D341Med (cell line): ENCODE measurements around the gene WRAP73.

Experiments
- DNase-seq: peaks from one replicate; pipeline ENCODE4 v3.0.0; 2012; ENCODE audit warnings: low spot score

The WRAP73 gene, protein sequence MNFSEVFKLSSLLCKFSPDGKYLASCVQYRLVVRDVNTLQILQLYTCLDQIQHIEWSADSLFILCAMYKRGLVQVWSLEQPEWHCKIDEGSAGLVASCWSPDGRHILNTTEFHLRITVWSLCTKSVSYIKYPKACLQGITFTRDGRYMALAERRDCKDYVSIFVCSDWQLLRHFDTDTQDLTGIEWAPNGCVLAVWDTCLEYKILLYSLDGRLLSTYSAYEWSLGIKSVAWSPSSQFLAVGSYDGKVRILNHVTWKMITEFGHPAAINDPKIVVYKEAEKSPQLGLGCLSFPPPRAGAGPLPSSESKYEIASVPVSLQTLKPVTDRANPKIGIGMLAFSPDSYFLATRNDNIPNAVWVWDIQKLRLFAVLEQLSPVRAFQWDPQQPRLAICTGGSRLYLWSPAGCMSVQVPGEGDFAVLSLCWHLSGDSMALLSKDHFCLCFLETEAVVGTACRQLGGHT

GRCh38 chr1:3649342-3650247 is at the start of gene WRAP73:
Gene WRAP73 (minus strand): TSS chr1:3650103. CDS start chr1:3649999, 104 bp downstream.
- peak; percentile 94 for DNase-seq

DNA sequence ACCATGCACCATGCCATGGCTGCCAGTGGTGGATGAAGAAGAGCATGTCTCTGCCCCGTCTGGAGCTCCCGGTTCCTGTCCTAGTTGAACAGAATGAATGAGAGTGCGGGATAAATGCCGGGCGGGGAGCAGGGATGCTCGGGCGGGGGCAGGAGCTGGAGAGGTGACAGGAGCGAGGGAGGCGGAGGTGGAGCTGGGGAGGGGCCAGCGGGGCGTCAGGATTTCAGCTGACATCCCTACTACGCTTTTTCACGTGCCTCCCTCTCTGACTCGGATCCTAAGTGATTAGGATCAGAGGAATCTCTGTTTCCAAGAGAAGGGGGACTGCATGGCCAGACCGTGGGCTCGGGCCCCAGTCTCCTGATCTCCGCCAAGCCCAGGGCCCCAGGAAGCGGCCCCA is 49.7 kb upstream of the WRAP73 start:
- DNase-seq, result no peak

- DNase-seq, result no peak
These were observed 48.9 kb upstream of the WRAP73 start for GRCh38 chr1:3698660-3699408.

DNA sequence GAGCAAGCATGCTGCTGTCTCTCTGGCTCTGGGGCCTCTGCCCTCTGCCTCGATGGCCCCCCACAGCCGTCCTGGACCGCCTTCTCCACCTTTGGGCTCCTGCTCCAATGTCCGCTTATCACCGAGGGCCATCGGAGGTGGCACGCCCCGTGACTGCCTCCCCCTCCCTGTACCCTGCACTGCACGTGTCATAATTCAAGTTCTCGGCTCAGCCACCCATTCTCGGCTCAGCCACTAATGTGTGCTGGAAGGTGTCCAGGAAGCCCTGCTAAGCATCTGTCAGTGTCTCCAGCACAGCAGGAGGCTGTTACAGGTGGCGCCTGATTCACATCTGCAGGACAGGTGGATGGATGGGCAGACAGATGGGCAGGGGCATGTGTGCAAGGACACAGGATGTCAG is 47.9 kb upstream of the WRAP73 start:
- peak; percentile 82 for DNase-seq

GRCh38 chr1:3697104-3697503 is 47.2 kb upstream of the WRAP73 start:
- DNase-seq, result no peak

- no peak for DNase-seq
These were observed 46.8 kb upstream of the WRAP73 start for GRCh38 chr1:3696689-3697088.

DNA sequence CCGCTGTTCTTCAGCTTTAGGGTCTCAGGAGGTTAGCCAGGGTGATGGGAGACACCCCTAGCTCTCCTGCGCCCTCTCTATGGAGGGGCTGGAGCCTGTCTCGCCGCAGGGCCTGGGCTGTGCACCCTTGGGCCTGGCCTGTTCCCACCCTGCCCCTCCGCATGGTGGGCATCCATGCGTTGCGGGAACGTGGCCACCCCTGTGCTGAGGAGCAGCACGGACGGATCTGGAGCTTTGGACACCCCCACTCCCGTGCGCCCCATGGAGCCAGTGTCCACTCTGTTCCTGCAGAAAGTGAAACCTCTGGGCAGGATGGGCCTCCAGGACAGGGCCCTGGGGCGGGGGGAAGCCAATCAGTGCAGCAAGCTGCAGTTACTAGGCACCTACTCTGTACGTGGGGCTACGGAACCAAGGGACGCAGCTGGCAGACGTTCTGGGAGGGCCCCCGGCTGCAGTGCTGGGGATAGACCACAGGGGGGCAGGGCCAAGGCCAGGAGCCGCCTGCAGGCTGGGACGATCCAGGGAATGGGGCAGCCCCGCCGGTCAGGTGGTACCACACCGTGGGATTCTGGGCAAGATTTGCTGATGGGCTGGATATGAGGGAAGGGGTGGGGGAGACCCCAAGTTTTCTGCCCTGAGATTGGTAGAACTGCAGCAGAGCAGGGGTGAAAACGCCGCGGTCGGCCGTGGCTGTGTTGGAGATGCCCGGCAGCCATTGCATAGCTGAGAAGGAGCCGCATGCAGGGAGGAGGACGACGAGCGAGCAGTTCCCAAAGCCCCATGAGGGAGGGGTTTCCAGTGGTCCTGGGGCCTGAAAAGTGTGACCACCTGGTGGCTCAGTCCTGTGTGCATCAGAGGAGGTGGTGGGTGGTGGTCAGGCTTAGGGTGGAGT is 45.7 kb upstream of the WRAP73 start:
- peak; percentile 83 for DNase-seq

GRCh38 chr1:3693321-3693720 is 43.4 kb upstream of the WRAP73 start:
- no peak for DNase-seq

DNA sequence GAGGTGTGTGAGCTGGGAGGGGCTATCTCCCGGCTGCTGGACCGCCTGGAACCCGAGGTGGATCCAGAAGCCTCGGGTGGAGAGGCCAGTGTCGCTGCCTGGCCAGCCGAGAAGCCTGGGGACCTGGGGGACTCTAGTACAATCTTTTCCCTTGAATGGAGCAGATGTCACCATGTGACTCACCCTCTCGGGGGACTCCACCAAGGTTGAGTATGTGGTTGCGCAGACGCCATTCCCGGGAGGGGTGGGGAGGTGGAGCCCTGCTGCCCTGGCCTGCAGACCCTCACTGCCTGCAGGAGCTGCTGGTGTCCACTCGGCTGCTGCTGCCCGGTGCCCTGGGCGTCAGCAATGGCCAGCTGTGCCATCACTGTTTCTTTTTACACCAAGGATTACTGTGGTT is 42.7 kb upstream of the WRAP73 start:
- DNase-seq, result peak; percentile 56

- DNase-seq, result peak; percentile 83
These were observed 41.7 kb upstream of the WRAP73 start for GRCh38 chr1:3691421-3692204.

DNA sequence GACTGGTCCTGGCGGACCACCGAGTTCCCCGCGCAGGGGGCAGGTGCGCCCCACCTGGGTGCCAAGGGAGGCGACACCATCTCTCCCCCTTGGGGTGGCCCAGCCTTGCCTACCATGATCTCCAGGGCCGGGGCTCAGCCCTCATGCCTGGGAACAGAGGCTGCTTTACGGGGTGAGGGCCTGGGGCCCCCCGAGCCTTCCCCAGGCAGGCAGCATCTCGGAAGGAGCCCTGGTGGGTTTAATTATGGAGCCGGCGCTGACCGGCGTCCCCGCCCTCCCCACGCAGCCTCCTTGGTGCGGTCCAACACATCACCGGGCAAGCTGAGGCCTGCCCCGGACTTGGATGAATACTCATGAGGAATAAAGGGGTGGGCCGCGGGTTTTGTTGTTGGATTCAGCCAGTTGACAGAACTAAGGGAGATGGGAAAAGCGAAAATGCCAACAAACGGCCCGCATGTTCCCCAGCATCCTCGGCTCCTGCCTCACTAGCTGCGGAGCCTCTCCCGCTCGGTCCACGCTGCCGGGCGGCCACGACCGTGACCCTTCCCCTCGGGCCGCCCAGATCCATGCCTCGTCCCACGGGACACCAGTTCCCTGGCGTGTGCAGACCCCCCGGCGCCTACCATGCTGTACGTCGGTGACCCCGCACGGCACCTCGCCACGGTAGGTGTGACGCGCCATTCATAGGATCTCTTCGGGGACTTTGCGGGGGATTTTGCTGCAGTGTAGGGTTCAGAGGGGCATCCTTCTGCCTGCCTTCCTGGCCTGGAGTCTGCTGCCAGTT is 40.6 kb upstream of the WRAP73 start:
- no peak for DNase-seq

- no peak for DNase-seq
These were observed 39.3 kb upstream of the WRAP73 start for GRCh38 chr1:3689138-3689750.

DNA sequence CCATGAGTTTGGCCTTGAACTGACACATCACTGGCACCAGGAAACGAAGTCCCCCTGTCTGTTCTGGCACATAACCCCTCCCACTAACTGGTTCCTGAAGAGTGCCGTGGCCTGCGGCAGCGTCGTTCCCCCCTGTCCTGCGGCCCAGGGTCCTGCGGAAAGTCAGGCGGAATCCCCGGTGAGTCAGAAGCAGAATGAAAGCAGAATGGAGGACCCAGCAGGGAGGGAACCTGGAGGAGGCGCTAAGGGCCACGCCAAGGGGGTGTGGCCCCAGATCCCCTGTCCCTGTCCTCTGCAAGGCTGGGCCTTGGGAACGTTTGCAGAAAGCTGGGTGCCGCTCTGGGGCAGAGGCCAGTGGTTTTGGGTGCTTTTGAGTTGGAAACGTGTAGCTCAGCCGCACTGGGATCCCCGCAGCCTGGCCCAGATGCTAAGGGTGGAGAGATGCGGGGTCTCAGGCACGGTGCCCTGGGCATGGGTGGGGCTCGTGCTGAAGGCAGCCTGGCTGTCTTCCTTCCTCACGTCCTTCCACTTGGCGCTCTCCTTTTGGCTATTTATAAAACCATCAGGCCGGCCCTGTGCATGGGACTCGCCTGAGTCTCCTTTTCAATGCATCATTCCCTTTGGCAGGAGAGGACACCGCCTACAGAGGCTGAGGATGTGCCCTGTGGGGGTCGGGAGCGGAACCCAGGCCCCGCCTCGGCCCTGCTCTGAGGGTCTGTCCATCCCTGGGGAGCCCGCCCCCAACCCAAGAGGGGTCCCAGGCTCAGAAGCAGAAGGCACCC is 38.6 kb upstream of the WRAP73 start:
- DNase-seq, result no peak

GRCh38 chr1:3687504-3687903 is 37.6 kb upstream of the WRAP73 start:
- no peak for DNase-seq

DNA sequence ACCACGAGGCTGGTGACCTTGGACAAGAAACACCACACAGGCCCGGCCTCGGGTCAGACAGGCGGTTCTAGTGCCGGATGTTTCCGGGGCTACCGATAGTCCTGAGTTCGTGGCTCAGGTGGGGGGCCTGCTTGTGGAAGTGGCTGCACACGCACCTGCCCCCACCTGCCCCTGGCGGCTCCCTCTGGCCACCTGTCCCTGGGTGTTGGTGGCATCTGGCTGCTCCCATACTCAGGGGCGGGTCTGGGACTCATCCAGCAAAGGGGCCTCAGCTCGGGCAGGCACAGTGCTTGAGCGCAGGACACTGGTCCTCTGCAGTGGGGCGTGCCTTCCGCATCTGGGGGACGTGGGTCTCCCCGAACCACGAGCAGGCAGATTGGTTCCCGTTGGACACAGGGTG is 36.0 kb upstream of the WRAP73 start:
- no peak for DNase-seq

DNA sequence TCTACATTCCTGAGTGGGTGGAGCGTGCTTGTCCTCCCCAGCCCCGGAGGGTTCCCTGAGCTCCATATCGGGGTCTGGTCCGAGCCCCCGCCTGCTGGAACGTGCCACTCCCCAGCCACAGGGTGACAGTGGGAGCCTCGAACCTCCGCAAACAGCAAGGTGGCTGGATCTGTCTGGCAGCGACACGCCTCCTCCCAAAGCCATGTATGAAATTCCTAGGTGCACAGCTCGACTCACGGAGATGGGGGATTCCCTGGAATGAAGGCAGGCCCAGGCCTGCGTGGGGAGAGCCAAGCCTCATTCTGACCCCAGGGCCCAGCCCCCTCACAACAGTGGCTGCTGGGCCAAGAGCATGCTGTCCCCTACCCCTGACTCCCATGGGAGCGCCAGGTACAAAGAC is 35.3 kb upstream of the WRAP73 start:
- no peak for DNase-seq

DNA sequence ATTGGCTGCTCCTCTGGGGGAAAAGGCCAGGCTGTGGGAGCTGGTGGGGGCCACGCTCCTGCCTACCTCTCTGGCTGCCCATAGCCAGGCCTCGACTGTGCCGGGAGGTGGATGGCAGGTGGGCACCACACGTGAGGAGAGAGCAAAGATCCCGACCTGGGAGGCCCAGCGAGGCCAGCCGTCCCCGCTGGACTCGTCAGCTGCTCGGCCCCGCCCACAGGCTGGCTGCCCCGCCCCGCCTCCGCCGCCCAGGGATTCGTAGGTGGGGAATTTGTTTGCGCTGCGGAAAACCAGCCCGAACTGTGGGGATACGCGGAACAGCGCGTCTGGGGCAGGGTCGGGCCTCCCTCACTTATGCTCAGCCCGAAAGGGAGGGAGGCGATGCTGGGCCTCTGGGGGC is 34.1 kb upstream of the WRAP73 start:
- no peak for DNase-seq

- no peak for DNase-seq
These were observed 33.3 kb upstream of the WRAP73 start for GRCh38 chr1:3683197-3683596.
